ENCODE results near the gene ABCA3. TPM values are rescaled to one million over a fixed set of nuclear protein-coding genes. Genes with fewer than 3 reads are reported as not detected.

Gene ABCA3
- polyA plus RNA-seq, 1 donor from 2014 or later = 30.7 TPM

DNA sequence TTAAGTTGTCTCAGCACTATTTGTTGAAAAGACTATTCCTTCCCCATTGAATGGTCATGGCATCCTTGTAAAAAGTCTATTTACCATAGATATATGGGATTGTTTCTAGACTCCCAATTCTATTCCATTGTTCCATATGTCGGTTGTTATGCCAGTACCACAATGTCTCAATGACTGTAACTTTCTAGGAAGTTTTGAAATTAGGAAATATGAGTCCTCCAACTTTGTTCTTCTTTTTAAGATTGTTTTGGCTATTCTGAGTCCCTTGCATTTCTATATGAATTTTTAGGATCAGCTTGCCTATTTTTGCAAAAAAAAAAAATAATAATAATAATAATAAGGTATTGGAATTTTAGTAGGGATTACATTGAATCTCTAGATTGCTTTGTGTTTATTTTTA, 43.0 kb upstream of the ABCA3 start:
- no peaks in the 10 kb centered on the region for H3K36me3 ChIP-seq (ENCODE audit: insufficient read depth, low read length)
- no peak overlapping the region for H3K27ac ChIP-seq (ENCODE audit: low read length)
- no peak overlapping the region for H3K4me3 ChIP-seq (ENCODE audit: low read length)
- TF ChIP-seq REST (IDR thresholded peaks at IDR 0.05; ENCODE audit: borderline replicate concordance) (no peak), RAD21 (conservative IDR thresholded peaks at IDR 0.05) (no peak), CTCF (IDR thresholded peaks at IDR 0.05; ENCODE audit: poor library complexity, severe bottlenecking) (no peak), TAF1 (IDR thresholded peaks at IDR 0.05; ENCODE audit: low read depth) (no peak), MXI1 (conservative IDR thresholded peaks at IDR 0.05; ENCODE audit: poor library complexity, severe bottlenecking) (no peak), EZH2 (IDR thresholded peaks at IDR 0.05; ENCODE audit: borderline replicate concordance, insufficient read depth, low read length, poor library complexity, severe bottlenecking) (no peak), EP300 (conservative IDR thresholded peaks at IDR 0.05; ENCODE audit: poor library complexity, severe bottlenecking) (no peak), SMC3 (conservative IDR thresholded peaks at IDR 0.05; ENCODE audit: poor library complexity) (no peak), POLR2AphosphoS5 (IDR thresholded peaks at IDR 0.05) (no peak)
- H3K79me2 ChIP-seq (replicated peaks; ENCODE audit: insufficient read depth, low read length) = no peaks in the 10 kb centered on the region
- H3F3A ChIP-seq (ENCODE audit: insufficient read depth, low read length, poor library complexity, severe bottlenecking) = no peaks in the 10 kb centered on the region
- H3K9ac ChIP-seq (ENCODE audit: low read length) = no peak overlapping the region
- H3K9me2 ChIP-seq (ENCODE audit: insufficient read depth, low read length) = no peaks in the 10 kb centered on the region
- no peak overlapping the region for H3K4me2 ChIP-seq (ENCODE audit: low read length)
- H2AFZ ChIP-seq (ENCODE audit: low read depth, low read length) = no peak overlapping the region
- no peaks in the 10 kb centered on the region for H3K27me3 ChIP-seq (ENCODE audit: insufficient read depth, low read depth, low read length)
- no peaks in the 10 kb centered on the region for H4K20me1 ChIP-seq (ENCODE audit: insufficient read depth)
- no peaks in the 10 kb centered on the region for H3K9me3 ChIP-seq (ENCODE audit: low read length)

DNA sequence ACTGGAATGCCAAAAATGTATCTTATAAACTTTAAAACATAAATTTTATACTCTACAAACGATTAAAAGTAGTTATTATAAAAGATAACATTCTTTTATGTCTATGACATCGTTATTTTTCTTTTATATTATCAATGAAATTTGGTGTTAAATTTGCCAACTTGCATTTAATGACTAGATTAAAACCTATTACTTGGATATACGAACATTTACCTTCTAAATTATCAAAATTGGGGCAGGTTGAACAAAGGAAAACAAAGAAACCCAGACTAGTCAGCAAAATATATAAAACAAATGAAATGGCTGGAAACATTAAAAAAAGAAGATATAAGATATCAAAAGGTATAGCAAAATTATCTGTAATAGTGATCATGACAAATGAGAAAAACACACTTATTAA, 34.1 kb upstream of the ABCA3 start:
- Histone ChIP-seq H2AFZ (ENCODE audit: low read depth, low read length) (no peak overlapping the region), H3F3A (ENCODE audit: insufficient read depth, low read length, poor library complexity, severe bottlenecking) (no peaks in the 10 kb centered on the region), H3K9ac (ENCODE audit: low read length) (no peak overlapping the region), H3K27ac (ENCODE audit: low read length) (no peak overlapping the region), H3K79me2 (replicated peaks; ENCODE audit: insufficient read depth, low read length) (no peaks in the 10 kb centered on the region), H3K4me2 (ENCODE audit: low read length) (no peak overlapping the region), H3K9me2 (ENCODE audit: insufficient read depth, low read length) (no peaks in the 10 kb centered on the region), H4K20me1 (ENCODE audit: insufficient read depth) (no peaks in the 10 kb centered on the region), H3K36me3 (ENCODE audit: insufficient read depth, low read length) (no peaks in the 10 kb centered on the region), H3K9me3 (ENCODE audit: low read length) (no peaks in the 10 kb centered on the region), H3K27me3 (ENCODE audit: insufficient read depth, low read depth, low read length) (no peaks in the 10 kb centered on the region), H3K4me3 (ENCODE audit: low read length) (no peak overlapping the region)
- TF ChIP-seq EZH2 (IDR thresholded peaks at IDR 0.05; ENCODE audit: borderline replicate concordance, insufficient read depth, low read length, poor library complexity, severe bottlenecking) (no peak), EP300 (conservative IDR thresholded peaks at IDR 0.05; ENCODE audit: poor library complexity, severe bottlenecking) (no peak), REST (IDR thresholded peaks at IDR 0.05; ENCODE audit: borderline replicate concordance) (no peak), POLR2AphosphoS5 (IDR thresholded peaks at IDR 0.05) (no peak), RAD21 (conservative IDR thresholded peaks at IDR 0.05) (no peak), TAF1 (IDR thresholded peaks at IDR 0.05; ENCODE audit: low read depth) (no peak), SMC3 (conservative IDR thresholded peaks at IDR 0.05; ENCODE audit: poor library complexity) (no peak), MXI1 (conservative IDR thresholded peaks at IDR 0.05; ENCODE audit: poor library complexity, severe bottlenecking) (no peak), CTCF (IDR thresholded peaks at IDR 0.05; ENCODE audit: poor library complexity, severe bottlenecking) (no peak)
